Naive thymus-derived CD4-positive, alpha-beta T cell (primary cell): ENCODE measurements around the gene EREG. TPM values are rescaled to one million over a fixed set of nuclear protein-coding genes. Genes with fewer than 3 reads are reported as not detected.

ENCODE experiments used
- ATAC-seq: fragments of 150-1000 bp; cut with Tn5 transposase; 2 replicates; pipeline ENCODE4 v1.10.0; 2021; ENCODE audit warnings: mild to moderate bottlenecking, moderate library complexity
- CTCF ChIA-PET: fragments of 350-600 bp; sonication (Branson Sonifier 250); formaldehyde crosslinking; loops from one replicate; lab custom pipeline; 2021; ENCODE audit warnings: antibody characterized with exemption; lab: Charles Lee
- POLR2A ChIA-PET: fragments of 350-600 bp; sonication (Branson Sonifier 250); formaldehyde crosslinking; loops from one replicate; lab custom pipeline; 2021; ENCODE audit warnings: antibody characterized with exemption, inconsistent platforms; lab: Charles Lee
- DNase-seq, 9 donors: peaks; one replicate each; pipeline versions ENCODE4 v3.0.0 to v3.0.0-alpha.2; 2020 to 2022; ENCODE audit warnings: mixed read lengths in 1 of 9
- H3K27ac ChIP-seq: one replicate; pipeline ENCODE4 v1.7.0; 2013; ENCODE audit warnings: mild to moderate bottlenecking, low read depth, low read length, moderate library complexity
- H3K27me3 ChIP-seq, 2 donors: one replicate each; pipeline ENCODE4 v1.7.0; 2013; ENCODE audit warnings: low read length in 2 of 2, mild to moderate bottlenecking in 2 of 2, moderate library complexity in 2 of 2; ENCODE audit not compliant: control insufficient read depth in 2 of 2, insufficient read depth in 2 of 2
- H3K36me3 ChIP-seq, 3 experiments: 1 replicate in 2 of 3; 2 replicates in 1 of 3; pipeline ENCODE4 v1.7.0; 2013; ENCODE audit warnings: low read length in 3 of 3, mild to moderate bottlenecking in 3 of 3, moderate library complexity in 1 of 3; ENCODE audit not compliant: insufficient read depth in 3 of 3, control insufficient read depth in 2 of 3
- H3K4me1 ChIP-seq, 2 donors: one replicate each; pipeline ENCODE4 v1.7.0; 2013; ENCODE audit warnings: low read length in 2 of 2, mild to moderate bottlenecking in 2 of 2, moderate library complexity in 1 of 2; ENCODE audit not compliant: control insufficient read depth in 2 of 2, insufficient read depth in 2 of 2
- H3K4me3 ChIP-seq: 2 replicates; pipeline ENCODE4 v1.7.0; 2013; ENCODE audit warnings: mild to moderate bottlenecking, low read length
- H3K9me3 ChIP-seq, 3 experiments: 1 replicate in 2 of 3; 2 replicates in 1 of 3; pipeline ENCODE4 v1.7.0; 2013; ENCODE audit warnings: low read length in 3 of 3; ENCODE audit not compliant: control insufficient read depth in 2 of 3
- H3K27ac Mint-ChIP-seq, 9 donors: one replicate each; pipeline ENCODE4 v1.8.0; 2020 to 2022; ENCODE audit warnings: mixed read lengths in 9 of 9, mild to moderate bottlenecking in 8 of 9, moderate library complexity in 5 of 9, inconsistent platforms in 2 of 9
- H3K27me3 Mint-ChIP-seq, 5 donors: one replicate each; pipeline ENCODE4 v1.8.0; 2021 to 2022; ENCODE audit warnings: mixed read lengths in 5 of 5, mild to moderate bottlenecking in 1 of 5
- H3K36me3 Mint-ChIP-seq, 5 donors: one replicate each; pipeline ENCODE4 v1.8.0; 2020 to 2022; ENCODE audit warnings: mixed read lengths in 5 of 5, mild to moderate bottlenecking in 3 of 5, inconsistent platforms in 1 of 5
- H3K4me1 Mint-ChIP-seq, 7 donors: one replicate each; pipeline ENCODE4 v1.8.0; 2020 to 2022; ENCODE audit warnings: mixed read lengths in 7 of 7, mild to moderate bottlenecking in 3 of 7, inconsistent platforms in 1 of 7
- H3K4me3 Mint-ChIP-seq, 10 donors: one replicate each; pipeline ENCODE4 v1.8.0; 2020 to 2022; ENCODE audit warnings: mild to moderate bottlenecking in 10 of 10, mixed read lengths in 10 of 10, moderate library complexity in 6 of 10, inconsistent platforms in 2 of 10
- H3K9me3 Mint-ChIP-seq, 11 donors: one replicate each; pipeline ENCODE4 v1.8.0; 2020 to 2022; ENCODE audit warnings: mixed read lengths in 11 of 11, mild to moderate bottlenecking in 4 of 11, inconsistent platforms in 1 of 11, moderate library complexity in 1 of 11
- intact Hi-C, 2 donors: fragments of 100-400 bp; cut with micrococcal nuclease; formaldehyde crosslinking; loops; one replicate each; pipeline ENCODE4 v1.15.1; 2023
- polyA plus RNA-seq, 2 donors: library from polyadenylated mRNA; unstranded; fragments of 300-500 nt; fragmentation: Illumina TruSeq; gene quantifications; one replicate each; pipeline ENCODE4 v1.2.3, GENCODE V29; 2021
- total RNA-seq, 6 experiments: library from RNA in 5 of 6; stranded (reverse) in 5 of 6; gene quantifications; 1 replicate in 5 of 6; 2 replicates in 1 of 6; pipeline ENCODE4 v1.2.3 and lab custom pipeline; 2021 to 2026

The EREG gene
- total and polyA plus RNA-seq, 7 experiments from 2014 or later, result 10.3 to 37.7 TPM; not detected in 5

- H3K36me3 Mint-ChIP-seq, result no peaks in the 10 kb centered on the region
- H3K27me3 Mint-ChIP-seq, result peaks cover 0 to 11% (median 4%) of the 10 kb centered on the region in 5 donors
- Histone ChIP-seq H3K27ac (no peak overlapping the region), H3K4me1 (no peaks in the 10 kb centered on the region), H3K36me3 (no peaks in the 10 kb centered on the region), H3K9me3 (no peaks in the 10 kb centered on the region), H3K4me3 (no peak overlapping the region), H3K27me3 (no peaks in the 10 kb centered on the region)
- intact Hi-C loops, result no loop called here
- ChIA-PET CTCF (no interaction called here), POLR2A (no interaction called here)
- H3K9me3 Mint-ChIP-seq, result no peaks in the 10 kb centered on the region
- ATAC-seq (no peak), DNase-seq (no peak)
- no peaks in the 10 kb centered on the region for H3K4me1 Mint-ChIP-seq
- no peak overlapping the region for H3K27ac Mint-ChIP-seq
- H3K4me3 Mint-ChIP-seq, result no peak overlapping the region
Observed at GRCh38 chr4:74412225-74412624, 47.3 kb downstream of the EREG start.

DNA sequence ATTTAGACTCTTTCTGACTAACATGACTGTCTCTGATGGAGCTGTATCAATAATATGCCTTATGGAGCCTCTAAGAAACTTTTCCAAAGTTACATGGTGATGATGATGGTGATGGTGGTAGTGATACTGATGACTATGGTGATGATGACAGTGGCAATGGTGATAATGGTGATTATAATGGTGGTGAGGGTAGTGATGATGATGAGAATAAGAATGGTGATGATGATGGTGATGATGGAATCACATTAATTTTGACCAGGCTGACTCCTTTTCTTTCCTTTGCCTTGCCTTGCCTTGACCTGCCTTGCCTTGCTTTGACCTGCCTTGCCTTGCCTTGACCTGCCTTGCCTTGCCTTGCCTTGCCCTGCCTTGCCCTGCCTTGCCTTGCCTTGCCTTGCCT lies 48.3 kb downstream of the EREG start:
- H3K4me1 Mint-ChIP-seq, result no peaks in the 10 kb centered on the region
- peaks cover 6 to 13% (median 9%) of the 10 kb centered on the region in 5 donors for H3K27me3 Mint-ChIP-seq
- no peak overlapping the region for H3K27ac Mint-ChIP-seq
- Histone ChIP-seq H3K4me3 (no peak overlapping the region), H3K9me3 (no peaks in the 10 kb centered on the region), H3K4me1 (no peaks in the 10 kb centered on the region), H3K27ac (no peak overlapping the region), H3K36me3 (no peaks in the 10 kb centered on the region), H3K27me3 (no peaks in the 10 kb centered on the region)
- ChIA-PET POLR2A (no interaction called here), CTCF (interaction anchor here (0.5 kb wide), 1 partner anchor 36 kb away, joined by 4 read pairs; no protein-coding TSS in a partner anchor)
- ATAC-seq, result no peak
- peaks cover 0 to under 1% (median 0%) of the 10 kb centered on the region in 11 donors for H3K9me3 Mint-ChIP-seq
- H3K36me3 Mint-ChIP-seq, result no peaks in the 10 kb centered on the region
- no peak for DNase-seq
- intact Hi-C loops, result no loop called here
- no peak overlapping the region for H3K4me3 Mint-ChIP-seq

DNA sequence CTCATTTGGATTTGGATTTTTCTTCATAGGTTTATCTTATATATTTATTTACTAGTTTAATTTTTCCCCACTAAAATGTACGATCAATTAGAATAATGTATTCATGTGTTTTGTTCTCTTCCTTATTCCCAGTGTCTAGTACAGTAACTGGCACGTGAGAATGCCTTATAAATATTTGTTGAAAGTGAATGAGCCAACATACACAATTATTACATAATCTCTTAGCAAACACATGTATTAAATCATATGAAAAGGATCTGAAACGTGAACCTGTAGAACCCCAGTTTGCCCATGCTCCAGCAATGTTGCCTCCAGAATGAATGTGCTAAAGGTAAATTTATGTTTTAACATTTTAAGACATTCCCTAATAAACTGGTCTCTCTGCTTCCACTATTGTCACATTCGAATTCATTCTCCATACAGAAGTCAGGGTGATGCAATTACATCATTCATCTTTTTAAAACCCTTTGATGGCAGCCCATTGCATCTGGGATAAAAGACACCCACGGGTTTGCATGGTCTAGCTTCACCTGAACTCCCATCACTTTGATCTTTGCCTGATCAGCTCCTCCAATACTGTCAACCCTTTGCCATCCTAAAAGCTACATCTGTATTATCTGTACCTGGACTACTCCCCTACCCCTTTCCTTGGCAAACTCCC lies 49.3 kb downstream of the EREG start:
- no peak for ATAC-seq
- no peaks in the 10 kb centered on the region for H3K36me3 ChIP-seq
- Mint-ChIP-seq H3K4me3 (no peak overlapping the region), H3K27ac (no peak overlapping the region), H3K27me3 (peaks cover 10 to 16% (median 12%) of the 10 kb centered on the region in 5 donors), H3K4me1 (no peaks in the 10 kb centered on the region), H3K36me3 (no peaks in the 10 kb centered on the region), H3K9me3 (peaks cover 0 to 2% (median 0%) of the 10 kb centered on the region in 11 donors)
- no peaks in the 10 kb centered on the region for H3K27me3 ChIP-seq
- DNase-seq, result no peak
- H3K27ac ChIP-seq, result no peak overlapping the region
- intact Hi-C loops, result no loop called here
- no peaks in the 10 kb centered on the region for H3K4me1 ChIP-seq
- no peak overlapping the region for H3K4me3 ChIP-seq
- ChIA-PET CTCF (no interaction called here), POLR2A (no interaction called here)
- H3K9me3 ChIP-seq, result no peaks in the 10 kb centered on the region

DNA sequence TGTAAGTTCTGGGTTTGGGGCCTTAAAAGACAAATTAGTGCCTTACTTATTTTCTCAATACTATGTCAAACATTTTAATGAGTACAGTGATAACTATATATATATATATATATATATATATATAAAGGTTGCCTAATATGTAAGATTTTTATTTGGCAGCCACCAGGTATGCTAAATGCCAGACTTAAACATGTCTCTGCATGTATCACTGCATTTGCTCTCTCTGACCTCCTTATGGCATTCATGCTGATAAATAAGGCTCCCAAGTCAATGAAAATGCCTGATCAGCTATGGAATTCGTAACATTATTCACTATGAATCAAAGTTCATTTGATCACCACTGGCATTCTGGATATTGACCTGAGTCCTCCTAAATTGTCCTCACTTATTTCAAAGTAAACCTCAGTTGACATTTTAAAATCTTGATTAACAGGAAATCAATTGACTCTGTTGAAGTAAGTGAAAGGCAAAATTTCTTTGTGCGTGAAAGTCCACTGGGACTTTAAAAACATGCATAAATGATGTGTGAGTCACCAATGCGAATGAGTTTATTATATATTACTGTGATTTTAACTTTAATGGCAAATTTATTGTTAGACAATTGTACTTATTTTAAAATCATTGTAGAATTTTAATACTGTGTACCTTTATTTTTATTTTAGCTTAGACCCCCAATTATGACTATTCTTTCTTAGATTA lies 50.8 kb downstream of the EREG start:
- H3K9me3 Mint-ChIP-seq, result peaks cover 0 to 2% (median 0%) of the 10 kb centered on the region in 11 donors
- DNase-seq (no peak), ATAC-seq (no peak)
- H3K4me1 ChIP-seq, result no peaks in the 10 kb centered on the region
- no peaks in the 10 kb centered on the region for H3K4me1 Mint-ChIP-seq
- peaks cover 10 to 16% (median 13%) of the 10 kb centered on the region in 5 donors for H3K27me3 Mint-ChIP-seq
- H3K27ac Mint-ChIP-seq, result no peak overlapping the region
- no peaks in the 10 kb centered on the region for H3K36me3 ChIP-seq
- CTCF ChIA-PET, result no interaction called here
- H3K27ac ChIP-seq, result no peak overlapping the region
- no peaks in the 10 kb centered on the region for H3K36me3 Mint-ChIP-seq
- H3K27me3 ChIP-seq, result no peaks in the 10 kb centered on the region
- intact Hi-C loops, result no loop called here
- H3K4me3 Mint-ChIP-seq, result no peak overlapping the region
- H3K9me3 ChIP-seq, result no peaks in the 10 kb centered on the region
- no peak overlapping the region for H3K4me3 ChIP-seq
- POLR2A ChIA-PET, result no interaction called here

GRCh38 chr4:74418063-74418670 lies 53.2 kb downstream of the EREG start:
- Mint-ChIP-seq H3K4me1 (no peaks in the 10 kb centered on the region), H3K9me3 (peaks cover 0 to 2% (median 0%) of the 10 kb centered on the region in 11 donors), H3K36me3 (no peaks in the 10 kb centered on the region), H3K27me3 (peaks cover 14 to 23% (median 19%) of the 10 kb centered on the region in 5 donors), H3K4me3 (no peak overlapping the region), H3K27ac (no peak overlapping the region)
- DNase-seq (no peak), ATAC-seq (no peak)
- ChIA-PET CTCF (no interaction called here), POLR2A (no interaction called here)
- Histone ChIP-seq H3K27me3 (peaks cover 0 to 3% of the 10 kb centered on the region in 2 donors), H3K4me1 (no peaks in the 10 kb centered on the region), H3K36me3 (no peaks in the 10 kb centered on the region), H3K27ac (no peak overlapping the region), H3K9me3 (no peaks in the 10 kb centered on the region), H3K4me3 (no peak overlapping the region)
- intact Hi-C loops, result no loop called here

DNA sequence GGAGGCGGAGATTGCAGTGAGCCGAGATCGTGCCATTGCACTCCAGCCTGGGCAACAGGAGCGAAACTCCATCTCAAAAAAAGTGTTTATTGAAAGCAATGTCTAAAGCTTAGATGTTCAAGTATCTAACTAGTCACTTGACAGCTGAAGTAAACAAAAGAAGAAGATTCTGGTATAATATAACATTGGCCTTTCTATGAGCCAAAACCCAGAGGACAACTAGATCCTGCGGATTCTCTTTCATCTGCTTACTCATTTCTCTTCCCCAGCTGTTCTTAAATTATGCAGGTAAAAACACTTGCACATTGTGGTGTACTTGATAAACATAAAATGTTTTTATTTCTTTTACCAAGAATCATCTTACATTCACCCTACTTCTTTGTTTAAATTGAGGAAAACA lies 55.9 kb downstream of the EREG start:
- Mint-ChIP-seq H3K4me1 (no peaks in the 10 kb centered on the region), H3K27ac (no peak overlapping the region), H3K4me3 (no peak overlapping the region), H3K36me3 (no peaks in the 10 kb centered on the region), H3K27me3 (peaks cover 7 to 26% (median 21%) of the 10 kb centered on the region in 5 donors), H3K9me3 (peaks cover 0 to 2% (median 0%) of the 10 kb centered on the region in 11 donors)
- Histone ChIP-seq H3K4me3 (no peak overlapping the region), H3K4me1 (no peaks in the 10 kb centered on the region), H3K9me3 (no peaks in the 10 kb centered on the region), H3K27ac (no peak overlapping the region), H3K36me3 (no peaks in the 10 kb centered on the region), H3K27me3 (peaks cover 0 to 3% of the 10 kb centered on the region in 2 donors)
- CTCF ChIA-PET, result no interaction called here
- POLR2A ChIA-PET, result no interaction called here
- ATAC-seq (no peak), DNase-seq (no peak)
- intact Hi-C loops, result no loop called here
